Stimulated activated CD8-positive, alpha-beta memory T cell treated with anti-CD3 and anti-CD28 coated beads, Interleukin-7, amount 100 ng/mL, for 24 hours (primary cell): Measurements from ENCODE around the gene GPR89B.
A peak's percentile ranks its signal among the peaks of the same experiment; 100 is the strongest.
"Not testable (repeated sequence)": the region's sequence is repeated elsewhere in the genome, so short reads cannot be mapped to it uniquely, and the experiment has no call there.

ENCODE experiments used
- DNase-seq: peaks from one replicate; pipeline ENCODE4 v3.0.0-alpha.2; 2020; ENCODE audit warnings: low read depth

The GPR89B gene

GRCh38 chr1:148032690-148033089 is 104.5 kb downstream of the GPR89B start:
- DNase-seq = not testable (repeated sequence)

- not testable (repeated sequence) for DNase-seq
These were observed 104.9 kb downstream of the GPR89B start for GRCh38 chr1:148033147-148033546.

GRCh38 chr1:148037850-148038461 is 109.7 kb downstream of the GPR89B start:
- DNase-seq = not testable (repeated sequence)

GRCh38 chr1:148038462-148039333 is 110.5 kb downstream of the GPR89B start:
- DNase-seq = peak; percentile 26
